ENCODE measurements around the gene ICAM5. TPM values are rescaled to one million over a fixed set of nuclear protein-coding genes. Genes with fewer than 3 reads are reported as not detected.
A peak's percentile ranks its signal among the peaks of the same experiment; 100 is the strongest.

Gene ICAM5
- total and polyA plus RNA-seq, 7 donors, result 0.23 to 0.92 (median 0.69) TPM; not detected in 3

DNA sequence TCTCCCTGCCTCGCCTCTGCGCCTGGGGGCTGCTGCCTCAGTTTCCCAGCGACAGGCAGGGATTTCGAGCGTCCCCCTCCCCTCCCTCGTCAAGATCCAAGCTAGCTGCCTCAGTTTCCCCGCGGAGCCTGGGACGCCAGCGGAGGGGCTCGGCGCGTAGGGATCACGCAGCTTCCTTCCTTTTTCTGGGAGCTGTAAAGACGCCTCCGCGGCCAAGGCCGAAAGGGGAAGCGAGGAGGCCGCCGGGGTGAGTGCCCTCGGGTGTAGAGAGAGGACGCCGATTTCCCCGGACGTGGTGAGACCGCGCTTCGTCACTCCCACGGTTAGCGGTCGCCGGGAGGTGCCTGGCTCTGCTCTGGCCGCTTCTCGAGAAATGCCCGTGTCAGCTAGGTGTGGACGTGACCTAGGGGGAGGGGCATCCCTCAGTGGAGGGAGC is 19.6 kb upstream of the ICAM5 start:
- H3K27me3 ChIP-seq, result peaks cover 14 to 30% (median 22%) of the 10 kb centered on the region in 3 donors
- intact Hi-C loops (cut with DNase I), result no loop called here
- peak overlapping the region; percentile 15 to 46 (median 42) for H3K4me3 ChIP-seq
- H3K4me1 ChIP-seq, result peaks cover 0 to 20% (median 19%) of the 10 kb centered on the region in 4 donors
- WGBS, 2 donors, result 2 to 3% methylated on average over 37 of the region's 37 CpGs
- peak overlapping the region; percentile 66 to 80 (median 70) for H3K27ac ChIP-seq
- peak; percentile 83 for DNase-seq
- no peaks in the 10 kb centered on the region for H3K36me3 ChIP-seq
- TF ChIP-seq POLR2A (IDR thresholded peaks at IDR 0.05) (peak in 1 of 2 donors; percentile 12), POLR2AphosphoS5 (IDR thresholded peaks at IDR 0.05) (peak in 1 of 4 donors; percentile 10), CTCF (IDR thresholded peaks at IDR 0.05) (no peak), EP300 (IDR thresholded peaks at IDR 0.05) (no peak)
- no peaks in the 10 kb centered on the region for H3K9me3 ChIP-seq

GRCh38 chr19:10270616-10271394 is 18.9 kb upstream of the ICAM5 start, which contains the start of gene ICAM1:
Gene ICAM1, plus strand, starts transcription at chr19:10271120. Its CDS starts 40 bp downstream, at chr19:10271160.
- 1 to 3% methylated on average over 51 of the region's 51 CpGs for WGBS, 2 donors
- intact Hi-C loops (cut with DNase I), result no loop called here
- H3K9me3 ChIP-seq, result no peaks in the 10 kb centered on the region
- peak within 1 kb of the TSS; percentile 66 to 80 (median 70) for H3K27ac ChIP-seq
- peaks cover 0 to 20% (median 19%) of the 10 kb centered on the region in 4 donors for H3K4me1 ChIP-seq
- H3K27me3 ChIP-seq, result peaks cover 14 to 30% (median 22%) of the 10 kb centered on the region in 3 donors
- TF ChIP-seq POLR2A (IDR thresholded peaks at IDR 0.05), result peak in 1 of 2 donors; percentile 24
- TF ChIP-seq EP300 (IDR thresholded peaks at IDR 0.05), result peak in 2 of 4 donors; percentile 52 to 67
- peak; percentile 66 to 90 (median 74) for TF ChIP-seq POLR2AphosphoS5 (IDR thresholded peaks at IDR 0.05)
- no peak for TF ChIP-seq CTCF (IDR thresholded peaks at IDR 0.05)
- no peaks in the 10 kb centered on the region for H3K36me3 ChIP-seq
- peak within 1 kb of the TSS; percentile 15 to 46 (median 42) for H3K4me3 ChIP-seq
- DNase-seq, result peak; percentile 93

GRCh38 chr19:10271543-10272086 is 18.1 kb upstream of the ICAM5 start:
- Histone ChIP-seq H3K27ac (peak overlapping the region; percentile 66 to 80 (median 70)), H3K9me3 (no peaks in the 10 kb centered on the region), H3K27me3 (peaks cover 14 to 30% (median 22%) of the 10 kb centered on the region in 3 donors), H3K4me1 (peaks cover 0 to 20% (median 19%) of the 10 kb centered on the region in 4 donors), H3K36me3 (no peaks in the 10 kb centered on the region), H3K4me3 (peak overlapping the region; percentile 15 to 46 (median 42))
- intact Hi-C loops (cut with DNase I), result no loop called here
- no peak for DNase-seq
- no peak for TF ChIP-seq POLR2A (IDR thresholded peaks at IDR 0.05)
- TF ChIP-seq EP300 (IDR thresholded peaks at IDR 0.05), result no peak
- no peak for TF ChIP-seq CTCF (IDR thresholded peaks at IDR 0.05)
- TF ChIP-seq POLR2AphosphoS5 (IDR thresholded peaks at IDR 0.05), result no peak
- 21 to 22% methylated on average over 12 of the region's 12 CpGs for WGBS, 2 donors

DNA sequence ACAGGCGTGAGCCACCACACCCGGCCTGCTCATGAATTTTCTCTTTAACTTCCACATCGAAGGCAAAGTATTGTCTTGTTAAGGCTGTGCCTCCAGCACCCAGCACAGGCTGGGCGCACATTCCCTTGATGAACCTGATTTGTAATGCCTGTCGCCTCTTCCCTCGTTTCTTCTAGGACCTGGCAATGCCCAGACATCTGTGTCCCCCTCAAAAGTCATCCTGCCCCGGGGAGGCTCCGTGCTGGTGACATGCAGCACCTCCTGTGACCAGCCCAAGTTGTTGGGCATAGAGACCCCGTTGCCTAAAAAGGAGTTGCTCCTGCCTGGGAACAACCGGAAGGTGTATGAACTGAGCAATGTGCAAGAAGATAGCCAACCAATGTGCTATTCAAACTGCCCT is 15.2 kb upstream of the ICAM5 start:
- intact Hi-C loops (cut with DNase I), result no loop called here
- no peak overlapping the region for H3K4me3 ChIP-seq

More for the DNA sequence above, 15.2 kb upstream of the ICAM5 start:
- H3K27ac ChIP-seq, result no peak overlapping the region
- peaks cover 0 to 19% (median 17%) of the 10 kb centered on the region in 4 donors for H3K4me1 ChIP-seq
- DNase-seq, result no peak
- TF ChIP-seq POLR2A (IDR thresholded peaks at IDR 0.05) (no peak), POLR2AphosphoS5 (IDR thresholded peaks at IDR 0.05) (no peak), CTCF (IDR thresholded peaks at IDR 0.05) (no peak), EP300 (IDR thresholded peaks at IDR 0.05) (no peak)
- 82 to 92% methylated on average over 10 of the region's 10 CpGs for WGBS, 2 donors
- H3K36me3 ChIP-seq, result no peaks in the 10 kb centered on the region
- H3K27me3 ChIP-seq, result peaks cover 14 to 37% (median 22%) of the 10 kb centered on the region in 3 donors
- H3K9me3 ChIP-seq, result no peaks in the 10 kb centered on the region
